GM19438 (cell line): ENCODE measurements around the gene C6orf136.

Source experiments
- ATAC-seq: cut with Tn5 transposase; IDR thresholded peaks from one replicate; pipeline ENCODE4 v1.9.1; 2021; ENCODE audit warnings: low read depth; ENCODE audit not compliant: unreplicated experiment

Gene C6orf136

GRCh38 chr6:30685157-30686008, 38.5 kb downstream of the C6orf136 start:
- ATAC-seq, result no peak

DNA sequence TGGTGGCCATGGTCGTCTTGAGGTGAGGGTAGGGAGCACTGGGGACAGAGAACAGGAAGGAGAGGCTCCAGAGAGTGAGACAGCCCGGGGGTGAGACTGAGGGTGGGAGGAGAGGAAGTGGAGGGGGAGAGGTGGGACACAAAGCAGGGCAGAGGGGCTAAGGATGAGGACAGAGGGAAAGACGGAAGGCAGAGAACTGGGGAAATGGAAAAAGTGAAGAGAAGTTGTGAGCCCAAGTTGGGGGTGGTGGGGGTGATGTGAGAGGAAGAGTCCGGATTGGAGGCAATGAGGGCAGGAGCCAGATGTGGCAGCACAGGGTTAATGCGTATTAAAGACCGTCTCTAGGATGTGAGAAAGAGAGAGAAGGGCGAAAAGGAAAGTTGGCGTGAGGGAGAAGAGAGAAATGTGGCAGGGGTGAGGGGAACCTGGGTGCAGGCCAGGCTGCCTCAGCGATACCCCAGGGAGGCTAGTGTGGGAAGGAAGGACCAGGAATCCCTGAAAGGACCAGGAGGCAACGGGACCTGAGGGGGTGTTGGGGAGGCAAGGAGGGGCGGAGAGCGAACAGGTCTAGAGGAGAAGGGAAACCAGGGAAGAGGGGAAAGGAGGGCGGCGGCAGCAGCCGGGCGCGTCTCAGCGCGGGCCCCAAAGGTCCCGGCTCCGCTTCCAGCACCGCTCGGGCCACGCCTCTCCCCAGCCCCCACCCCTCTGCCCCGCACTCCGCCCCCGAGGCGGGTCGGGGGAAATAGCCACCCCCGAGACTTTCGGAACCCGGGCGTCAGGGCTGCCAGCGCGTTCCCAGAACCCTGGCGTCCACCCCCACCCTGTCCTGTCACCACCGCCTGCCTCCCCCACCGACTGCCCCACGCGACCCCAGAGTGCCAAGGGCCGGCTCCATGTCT, 39.3 kb downstream of the C6orf136 start, which contains the start of gene PPP1R18:
TSS of gene PPP1R18 (minus strand) at position 637 of the 899 bp plus-strand sequence. CDS start at position 10, 627 bp downstream.
- no peak for ATAC-seq

GRCh38 chr6:30686908-30687658, 40.1 kb downstream of the C6orf136 start:
- ATAC-seq, result peak; percentile 49

GRCh38 chr6:30687659-30688431, 40.9 kb downstream of the C6orf136 start:
- ATAC-seq, result no peak

GRCh38 chr6:30688569-30688968, 41.6 kb downstream of the C6orf136 start:
- ATAC-seq, result no peak

DNA sequence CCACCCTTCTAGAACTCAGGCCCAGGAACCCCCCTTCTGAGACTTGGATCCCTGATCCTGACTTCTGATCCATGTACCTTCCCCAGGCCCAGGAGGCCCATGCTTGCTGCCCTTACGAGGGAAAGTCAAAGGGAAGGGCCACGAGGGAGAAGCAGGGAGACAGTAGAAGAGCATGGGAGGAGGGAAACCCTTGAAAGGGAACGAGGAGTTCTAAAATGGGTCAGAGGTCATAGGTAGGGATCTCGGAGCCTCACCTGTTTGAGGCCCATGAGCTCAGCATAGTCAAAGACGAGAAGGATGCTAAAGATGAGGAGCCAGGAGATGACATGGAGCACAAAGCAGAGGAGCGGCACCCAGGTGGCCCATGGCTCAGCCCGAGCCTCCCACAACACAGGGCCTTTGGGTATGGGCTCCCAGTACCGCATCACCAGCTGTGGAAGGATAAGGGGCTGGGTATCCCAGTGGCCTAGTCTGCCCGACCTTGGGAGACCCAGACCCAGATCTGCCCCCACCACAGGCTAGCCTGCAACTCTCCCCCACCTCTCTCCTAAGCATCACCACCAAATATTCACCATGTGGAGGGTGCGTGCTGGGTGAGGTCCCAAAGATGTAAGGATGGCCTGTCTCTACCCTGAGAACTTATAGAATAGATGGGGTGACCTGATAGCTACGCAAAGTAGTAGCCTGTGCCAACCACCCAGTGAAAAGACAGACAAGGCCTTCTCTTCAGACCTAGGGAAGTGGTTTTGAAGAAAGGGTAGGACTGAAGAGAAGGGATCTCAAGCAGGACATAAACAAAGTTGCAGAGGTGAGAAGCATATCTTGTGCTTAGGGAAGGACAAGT, 42.3 kb downstream of the C6orf136 start:
- no peak for ATAC-seq

DNA sequence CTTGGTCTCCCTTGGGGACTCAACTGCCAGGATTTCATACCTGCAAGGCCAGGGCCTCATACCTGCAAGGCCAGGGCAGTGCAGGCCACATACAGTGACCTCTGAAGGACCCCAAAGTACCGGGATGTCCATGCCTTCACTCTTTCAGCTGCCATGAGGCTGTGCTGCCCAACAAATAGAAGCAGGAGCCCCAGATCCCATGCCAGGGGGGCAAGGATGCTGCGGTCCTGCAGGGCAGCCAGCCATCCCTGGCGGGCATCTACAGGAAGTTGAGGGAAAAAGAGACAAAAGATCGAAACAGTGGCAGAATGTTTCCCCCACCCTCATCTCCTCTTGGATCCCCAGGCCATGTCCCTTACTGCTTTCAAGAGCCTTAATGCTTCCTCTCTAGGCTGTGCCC, 43.1 kb downstream of the C6orf136 start:
- ATAC-seq, result no peak

DNA sequence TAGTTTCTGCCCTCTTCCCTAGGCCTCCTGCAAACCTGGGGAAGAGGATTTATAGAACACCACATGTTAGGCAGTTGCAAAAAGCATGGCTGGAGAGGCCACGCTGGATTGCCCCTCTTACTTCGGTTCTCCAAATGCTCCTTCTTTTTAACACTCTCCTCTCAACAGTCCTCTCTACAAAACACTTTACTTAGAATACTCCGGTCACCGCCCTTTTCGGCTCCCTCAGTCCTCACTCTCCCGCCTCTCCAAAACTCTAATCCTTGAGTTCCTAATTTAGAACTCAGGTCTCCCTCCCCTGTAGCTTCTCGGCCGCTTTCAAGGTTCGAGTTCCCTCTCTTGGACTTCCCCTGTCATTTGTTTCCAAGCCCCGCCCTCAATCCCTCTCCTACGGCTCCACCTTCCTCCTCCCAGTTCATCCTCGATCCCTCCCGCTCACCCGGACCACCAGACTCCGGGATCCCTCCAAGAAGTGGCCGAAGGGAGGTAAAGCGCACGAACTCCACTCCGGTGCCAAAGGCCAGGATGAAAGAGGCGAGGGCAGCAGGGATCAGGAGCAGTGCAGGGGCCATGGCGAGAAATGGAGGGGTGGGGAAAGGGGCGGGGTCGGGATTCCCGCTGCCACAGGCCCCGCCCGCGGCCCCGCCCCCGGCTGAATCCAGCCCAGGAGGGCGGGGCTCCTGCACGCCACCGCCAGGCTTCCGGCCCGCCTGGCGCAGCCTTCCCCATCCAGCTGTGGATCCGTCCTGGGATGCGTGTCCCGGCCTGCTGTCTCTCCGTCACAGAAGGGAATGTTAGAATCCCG, 43.7 kb downstream of the C6orf136 start, which contains the start of gene NRM:
TSS of gene NRM (minus strand) at position 582 of the 805 bp plus-strand sequence. CDS start at position 572, 10 bp downstream.
- peak; percentile 25 for ATAC-seq

- no peak for ATAC-seq
Observed at GRCh38 chr6:30691208-30691847, 44.4 kb downstream of the C6orf136 start.

GRCh38 chr6:30696432-30696831, 49.5 kb downstream of the C6orf136 start:
- no peak for ATAC-seq

DNA sequence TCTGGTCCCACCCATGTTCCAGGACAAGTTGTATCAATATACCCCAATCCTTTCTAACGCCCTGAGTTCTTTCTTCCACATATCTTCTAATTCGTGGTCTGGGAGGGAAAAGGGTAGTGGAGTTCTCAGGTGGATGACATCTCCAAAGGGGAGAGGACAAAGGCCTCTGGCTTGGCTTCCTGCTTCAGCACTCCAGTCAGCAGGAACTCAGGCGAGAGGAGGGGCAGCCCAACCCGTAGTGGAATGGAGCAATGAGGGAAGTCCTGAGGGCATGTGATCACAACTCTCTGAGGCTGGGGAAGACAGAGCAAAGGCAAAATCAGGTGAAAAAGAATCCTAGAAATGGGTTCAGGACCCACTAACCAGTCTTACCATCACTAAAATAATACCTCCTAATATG, 53.4 kb downstream of the C6orf136 start:
- no peak for ATAC-seq
